SK-N-SH (cell line): ENCODE data around the gene CAPN5. TPM values are rescaled to one million over a fixed set of nuclear protein-coding genes. Genes with fewer than 3 reads are reported as not detected.

Experiments
- CTCF ChIA-PET: fragments of 300-600, 350-600 bp; formaldehyde crosslinking; extraction: SDS; loops from one replicate; lab custom pipeline; 2021; lab: Yijun Ruan, JAX
- POLR2A ChIA-PET: fragments of 350-600 bp; sonication (Branson Sonifier 250); formaldehyde crosslinking; extraction: SDS; loops from one replicate; lab custom pipeline; 2020; ENCODE audit warnings: antibody characterized with exemption, inconsistent platforms; lab: Yijun Ruan, JAX
- DNase-seq: peaks from one replicate; pipeline ENCODE4 v3.0.0; 2012
- H2AFZ ChIP-seq: fragments of 200-600 bp; sonication (generic); 2 replicates; pipeline ENCODE4 v1.8.1; 2016; ENCODE audit warnings: antibody characterized with exemption, mild to moderate bottlenecking, low read depth
- H3F3A ChIP-seq: fragments of 200-600 bp; sonication (generic); replicated peaks from 2 replicates; pipeline ENCODE3; 2016; ENCODE audit warnings: antibody characterized with exemption, mild to moderate bottlenecking; ENCODE audit not compliant: insufficient read depth
- H3K27ac ChIP-seq, 2 experiments: fragments of 200-500 bp in 1 of 2; fragments of 200-600 bp in 1 of 2; sonication (Bioruptor generic) in 1 of 2; sonication (generic), shearing (Covaris generic) in 1 of 2; 2 replicates each; pipeline versions ENCODE4 v1.5.1 to v1.6.1; 2014 to 2016; ENCODE audit warnings: low read depth in 2 of 2, inconsistent platforms in 1 of 2, low read length in 1 of 2, mild to moderate bottlenecking in 1 of 2, mixed read lengths in 1 of 2
- H3K27me3 ChIP-seq: fragments of 200-600 bp; sonication (generic), shearing (Covaris generic); 2 replicates; pipeline ENCODE4 v1.6.1; 2016; ENCODE audit warnings: mixed run types; ENCODE audit not compliant: insufficient read depth
- H3K36me3 ChIP-seq, 2 experiments: fragments of 200-500 bp in 1 of 2; fragments of 200-600 bp in 1 of 2; sonication (Bioruptor generic) in 1 of 2; sonication (generic) in 1 of 2; replicated peaks in 1 of 2; 2 replicates each; pipeline versions ENCODE3 to v1.5.1; 2014 to 2016; ENCODE audit warnings: low read length in 1 of 2, mild to moderate bottlenecking in 1 of 2; ENCODE audit not compliant: insufficient read depth in 2 of 2, control insufficient read depth in 1 of 2
- H3K4me1 ChIP-seq, 2 experiments: fragments of 200-500 bp in 1 of 2; fragments of 200-600 bp in 1 of 2; sonication (Bioruptor generic) in 1 of 2; sonication (generic), shearing (Covaris generic) in 1 of 2; 2 replicates each; pipeline versions ENCODE4 v1.5.1 to v1.6.1; 2014 to 2016; ENCODE audit warnings: low read depth in 1 of 2, low read length in 1 of 2, mixed run types in 1 of 2; ENCODE audit not compliant: insufficient read depth in 2 of 2, control insufficient read depth in 1 of 2
- H3K4me2 ChIP-seq: fragments of 200-600 bp; sonication (generic), shearing (Covaris generic); 2 replicates; pipeline ENCODE4 v1.6.1; 2017; ENCODE audit warnings: mixed run types
- H3K4me3 ChIP-seq, 2 experiments: fragments of 200-500 bp in 1 of 2; fragments of 200-600 bp in 1 of 2; sonication (Bioruptor generic) in 1 of 2; sonication (generic), shearing (Covaris generic) in 1 of 2; 2 replicates each; pipeline versions ENCODE4 v1.5.1 to v1.8.1; 2014 to 2016; ENCODE audit warnings: low read depth in 2 of 2, inconsistent platforms in 1 of 2, low read length in 1 of 2, mild to moderate bottlenecking in 1 of 2, mixed read lengths in 1 of 2, moderate library complexity in 1 of 2
- H3K79me2 ChIP-seq: fragments of 200-600 bp; sonication (generic); 2 replicates; pipeline ENCODE4 v1.8.1; 2017; ENCODE audit warnings: mild to moderate bottlenecking; ENCODE audit not compliant: insufficient read depth
- H3K9ac ChIP-seq: fragments of 200-600 bp; sonication (generic); 2 replicates; pipeline ENCODE4 v1.6.1; 2017; ENCODE audit warnings: mixed run types
- H3K9me2 ChIP-seq: fragments of 200-600 bp; sonication (generic); 2 replicates; pipeline ENCODE4 v1.6.1; 2017; ENCODE audit warnings: mixed run types
- H3K9me3 ChIP-seq: fragments of 200-600 bp; sonication (generic); 2 replicates; pipeline ENCODE4 v1.6.1; 2017; ENCODE audit warnings: mixed run types, mild to moderate bottlenecking, moderate library complexity
- H4K20me1 ChIP-seq: fragments of 200-600 bp; sonication (generic); 2 replicates; pipeline ENCODE4 v1.6.1; 2017; ENCODE audit warnings: mild to moderate bottlenecking, mixed run types; ENCODE audit not compliant: insufficient read depth
- ELF1 ChIP-seq: IDR thresholded peaks from 2 replicates; pipeline ENCODE4 v1.4.0; 2012
- FOSL2 ChIP-seq: IDR thresholded peaks from 2 replicates; pipeline ENCODE4 v1.4.0; 2012; ENCODE audit warnings: low read depth, mild to moderate bottlenecking, moderate library complexity, borderline replicate concordance
- FOXJ3 ChIP-seq: sonication (generic); formaldehyde crosslinking; IDR thresholded peaks from 2 replicates; pipeline ENCODE4 v1.5.1; 2020; ENCODE audit warnings: mild to moderate bottlenecking, missing genetic modification reagents
- GABPA ChIP-seq: IDR thresholded peaks from 2 replicates; pipeline ENCODE4 v1.4.0; 2012; ENCODE audit warnings: low read depth, mild to moderate bottlenecking
- GATA2 ChIP-seq: sonication (generic); formaldehyde crosslinking; IDR thresholded peaks from 2 replicates; pipeline ENCODE4 v1.5.0; 2020; ENCODE audit warnings: mild to moderate bottlenecking, missing genetic modification reagents
- NFIC ChIP-seq: IDR thresholded peaks from 2 replicates; pipeline ENCODE4 v1.4.0; 2012; ENCODE audit warnings: borderline replicate concordance
- NRF1 ChIP-seq: IDR thresholded peaks from 2 replicates; pipeline ENCODE4 v1.6.1; 2012; ENCODE audit warnings: low read depth, mild to moderate bottlenecking, low read length
- RFX5 ChIP-seq: IDR thresholded peaks from 2 replicates; pipeline ENCODE4 v1.6.1; 2012; ENCODE audit warnings: mild to moderate bottlenecking, improper control_type of control experiment, low read length
- RXRA ChIP-seq: IDR thresholded peaks from 2 replicates; pipeline ENCODE4 v1.4.0; 2012; ENCODE audit warnings: low read depth, mild to moderate bottlenecking, borderline replicate concordance
- TAF1 ChIP-seq: IDR thresholded peaks from 2 replicates; pipeline ENCODE4 v1.6.1; 2012; ENCODE audit warnings: low read depth, mild to moderate bottlenecking, low read length, moderate library complexity, borderline replicate concordance
- WGBS: methylation state at CpG from one replicate; pipeline ENCODE4 v1.1.6; 2017; ENCODE audit warnings: low lambda C conversion rate; 5-methylcytosine and 5-hydroxymethylcytosine counted together
- polyA plus RNA-seq, 3 experiments: library from polyadenylated mRNA; depleted of rRNA; stranded (reverse); fragments of >200 nt; gene quantifications; 2 replicates each; pipeline ENCODE4 v1.2.3, GENCODE V29; 2012
- TF ChIP-seq, protein P1 (sequence below): fragments of 150-350 bp; IDR thresholded peaks from 2 replicates; pipeline ENCODE4 v1.6.1; 2016; ENCODE audit warnings: mild to moderate bottlenecking, low read depth, low read length
- TF ChIP-seq, protein P2 (sequence below): IDR thresholded peaks from 2 replicates; pipeline ENCODE4 v1.4.0; 2012; ENCODE audit warnings: low read depth, borderline replicate concordance

Gene CAPN5
- polyA plus RNA-seq, 1 of the 3 experiments (the other 2 are of a cell fraction): 33.1 TPM

DNA sequence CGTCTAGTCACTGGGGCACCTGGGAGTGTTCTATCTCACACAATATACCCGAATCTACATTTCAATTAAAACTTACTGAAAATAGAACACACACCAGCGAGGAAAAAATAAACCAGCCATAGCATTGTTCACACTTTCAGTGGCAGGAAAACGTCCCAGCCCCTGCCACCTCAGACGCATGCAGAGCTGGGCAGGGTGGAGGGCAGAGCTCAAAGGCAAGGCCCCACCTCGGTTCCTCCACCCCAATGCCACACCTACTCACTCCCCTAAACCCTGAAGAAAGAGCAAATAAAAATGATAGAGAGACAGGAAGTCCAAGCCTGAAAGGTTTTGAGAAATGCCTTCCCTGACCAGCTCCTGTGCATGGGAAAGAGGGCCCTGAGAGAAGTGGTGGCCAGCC, 17.7 kb upstream of the CAPN5 start:
- peaks cover 3 to 6% of the 10 kb centered on the region in 2 experiments; a peak in 2 of 4 replicates for H3K4me1 ChIP-seq
- WGBS: 64% methylated on average over 6 of the region's 6 CpGs

DNA sequence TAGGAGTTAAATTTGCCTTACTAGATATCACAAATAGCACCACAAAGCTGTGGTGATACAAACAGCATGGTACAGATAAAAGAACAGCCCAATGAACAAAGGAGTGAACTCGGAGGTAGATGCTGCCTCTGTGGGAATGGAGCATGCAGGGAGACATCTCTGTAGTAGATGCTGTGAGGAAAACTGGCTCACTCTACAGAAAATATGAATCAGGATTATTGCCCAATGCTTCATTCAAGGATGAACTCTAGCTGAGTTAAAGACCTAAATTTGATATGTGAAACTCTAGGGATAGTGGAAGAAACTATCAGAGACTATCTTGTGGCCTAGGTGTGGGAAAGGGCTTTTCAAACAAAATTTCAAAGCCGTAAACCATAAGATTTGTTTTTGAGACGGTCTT, 15.3 kb upstream of the CAPN5 start:
- POLR2A ChIA-PET: no interaction called here
- H3K79me2 ChIP-seq: no peaks in the 10 kb centered on the region
- no peak overlapping the region for H3K9ac ChIP-seq
- no peak overlapping the region for H2AFZ ChIP-seq
- TF ChIP-seq FOXJ3: no peak
- TF ChIP-seq GATA2: no peak
- no peak for TF ChIP-seq ELF1
- TF ChIP-seq RFX5: no peak
- TF ChIP-seq, protein P1, sequence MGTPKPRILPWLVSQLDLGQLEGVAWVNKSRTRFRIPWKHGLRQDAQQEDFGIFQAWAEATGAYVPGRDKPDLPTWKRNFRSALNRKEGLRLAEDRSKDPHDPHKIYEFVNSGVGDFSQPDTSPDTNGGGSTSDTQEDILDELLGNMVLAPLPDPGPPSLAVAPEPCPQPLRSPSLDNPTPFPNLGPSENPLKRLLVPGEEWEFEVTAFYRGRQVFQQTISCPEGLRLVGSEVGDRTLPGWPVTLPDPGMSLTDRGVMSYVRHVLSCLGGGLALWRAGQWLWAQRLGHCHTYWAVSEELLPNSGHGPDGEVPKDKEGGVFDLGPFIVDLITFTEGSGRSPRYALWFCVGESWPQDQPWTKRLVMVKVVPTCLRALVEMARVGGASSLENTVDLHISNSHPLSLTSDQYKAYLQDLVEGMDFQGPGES: no peak
- 88% methylated on average over 3 of the region's 3 CpGs for WGBS
- no peaks in the 10 kb centered on the region for H3K9me2 ChIP-seq
- H4K20me1 ChIP-seq: no peaks in the 10 kb centered on the region
- no peak overlapping the region for H3K4me3 ChIP-seq
- DNase-seq: no peak
- H3F3A ChIP-seq: peaks cover 8% of the 10 kb centered on the region
- peaks cover 0 to 3% of the 10 kb centered on the region in 2 experiments; a peak in 2 of 4 replicates for H3K4me1 ChIP-seq
- H3K27ac ChIP-seq: no peak overlapping the region
- CTCF ChIA-PET: interaction anchor here (0.8 to 12.6 kb wide), 5 partner anchors 11 to 41 kb away, joined by 3 to 218 read pairs (median 4); no protein-coding TSS in a partner anchor
- H3K9me3 ChIP-seq: no peaks in the 10 kb centered on the region
- H3K36me3 ChIP-seq: no peaks in the 10 kb centered on the region
- no peaks in the 10 kb centered on the region for H3K27me3 ChIP-seq
- no peak overlapping the region for H3K4me2 ChIP-seq

More for the DNA sequence above, 17.7 kb upstream of the CAPN5 start:
- Histone ChIP-seq H3K4me3 (no peak overlapping the region), H3K9ac (no peak overlapping the region), H3K36me3 (no peaks in the 10 kb centered on the region), H4K20me1 (no peaks in the 10 kb centered on the region), H2AFZ (no peak overlapping the region), H3K79me2 (no peaks in the 10 kb centered on the region), H3K27me3 (no peaks in the 10 kb centered on the region), H3K27ac (no peak overlapping the region), H3K9me2 (no peaks in the 10 kb centered on the region), H3K4me2 (no peak overlapping the region), H3F3A (peaks cover 12% of the 10 kb centered on the region), H3K9me3 (no peaks in the 10 kb centered on the region)
- CTCF ChIA-PET: interaction anchor here (0.6 to 12.6 kb wide), 10 partner anchors 9 to 499 kb away, joined by 3 to 218 read pairs (median 6); partner anchors contain the start of gene CAPN5
- TF ChIP-seq TAF1 (no peak), NFIC (no peak), FOSL2 (no peak), GABPA (no peak), NRF1 (no peak), RXRA (no peak)
- TF ChIP-seq, protein P2, sequence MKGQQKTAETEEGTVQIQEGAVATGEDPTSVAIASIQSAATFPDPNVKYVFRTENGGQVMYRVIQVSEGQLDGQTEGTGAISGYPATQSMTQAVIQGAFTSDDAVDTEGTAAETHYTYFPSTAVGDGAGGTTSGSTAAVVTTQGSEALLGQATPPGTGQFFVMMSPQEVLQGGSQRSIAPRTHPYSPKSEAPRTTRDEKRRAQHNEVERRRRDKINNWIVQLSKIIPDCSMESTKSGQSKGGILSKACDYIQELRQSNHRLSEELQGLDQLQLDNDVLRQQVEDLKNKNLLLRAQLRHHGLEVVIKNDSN: no peak
- POLR2A ChIA-PET: no interaction called here
- DNase-seq: no peak
